ENCODE results near the gene BCAP31. TPM values are rescaled to one million over a fixed set of nuclear protein-coding genes. Genes with fewer than 3 reads are reported as not detected.
"Not testable (repeated sequence)": the region's sequence is repeated elsewhere in the genome, so short reads cannot be mapped to it uniquely, and the experiment has no call there.

BCAP31 gene
- polyA plus RNA-seq, 3 donors: 190 to 210 (median 196) TPM

- DNase-seq: no peak
These were observed 15.7 kb upstream of the BCAP31 start for GRCh38 chrX:153739754-153740486.

GRCh38 chrX:153738056-153738605, 13.9 kb upstream of the BCAP31 start:
- DNase-seq: no peak

- DNase-seq: no peak
These were observed 12.8 kb upstream of the BCAP31 start for GRCh38 chrX:153736871-153737441.

GRCh38 chrX:153736071-153736820, 12.1 kb upstream of the BCAP31 start:
- DNase-seq: no peak

- DNase-seq: no peak
These were observed 11.1 kb upstream of the BCAP31 start for GRCh38 chrX:153735274-153735673.

GRCh38 chrX:153734871-153735270, 10.7 kb upstream of the BCAP31 start:
- no peak for DNase-seq

- DNase-seq: no peak
These were observed 9.6 kb upstream of the BCAP31 start for GRCh38 chrX:153733651-153734240.

- no peak for DNase-seq
These were observed 8.2 kb upstream of the BCAP31 start for GRCh38 chrX:153732401-153732800.

GRCh38 chrX:153731845-153732215, 7.6 kb upstream of the BCAP31 start:
- no peak for DNase-seq

- DNase-seq: no peak
These were observed 7.1 kb upstream of the BCAP31 start for GRCh38 chrX:153731117-153731844.

GRCh38 chrX:153730115-153730514, 5.9 kb upstream of the BCAP31 start:
- not testable (repeated sequence) for DNase-seq

GRCh38 chrX:153728951-153729631, 4.9 kb upstream of the BCAP31 start:
- no peak for DNase-seq

GRCh38 chrX:153728095-153728494, 3.9 kb upstream of the BCAP31 start:
- no peak for DNase-seq

GRCh38 chrX:153727123-153727931, 3.1 kb upstream of the BCAP31 start:
- no peak for DNase-seq

GRCh38 chrX:153726286-153727122, 2.3 kb upstream of the BCAP31 start:
- no peak for DNase-seq

GRCh38 chrX:153725832-153726285, 1.7 kb upstream of the BCAP31 start:
- DNase-seq: no peak

GRCh38 chrX:153725039-153725831, 1.0 kb upstream of the BCAP31 start:
- no peak for DNase-seq
